Lung (tissue), 12 donors: ENCODE measurements around the gene GSTO2. TPM values are rescaled to one million over a fixed set of nuclear protein-coding genes. Genes with fewer than 3 reads are reported as not detected.

Source experiments
- ATAC-seq: fragments of 200-7000 bp; cut with Tn5 transposase; one replicate; pipeline ENCODE4 v1.9.1; 2020; ENCODE audit warnings: moderate number of reproducible peaks; ENCODE audit not compliant: insufficient read depth, low FRiP score
- DNase-seq, 3 donors: peaks; one replicate each; pipeline ENCODE4 v3.0.0-alpha.2; 2013 to 2017
- H3K27ac ChIP-seq, 2 donors: one replicate each; pipeline ENCODE4 v1.5.1; 2013; ENCODE audit warnings: mild to moderate bottlenecking in 2 of 2, moderate library complexity in 2 of 2, control low read depth in 1 of 2, inconsistent platforms in 1 of 2, low read depth in 1 of 2, low read length in 1 of 2
- H3K27me3 ChIP-seq, 3 donors: one replicate each; pipeline ENCODE4 v1.5.1; 2013; ENCODE audit warnings: low read length in 2 of 3; ENCODE audit not compliant: control insufficient read depth in 3 of 3, insufficient read depth in 3 of 3
- H3K36me3 ChIP-seq, 4 donors: one replicate each; pipeline ENCODE4 v1.5.1; 2013; ENCODE audit warnings: low read length in 4 of 4, mild to moderate bottlenecking in 1 of 4, moderate library complexity in 1 of 4; ENCODE audit not compliant: control insufficient read depth in 4 of 4, insufficient read depth in 4 of 4
- H3K4me1 ChIP-seq, 5 donors: one replicate each; pipeline ENCODE4 v1.5.1; 2013; ENCODE audit warnings: low read length in 5 of 5, mild to moderate bottlenecking in 2 of 5, moderate library complexity in 1 of 5; ENCODE audit not compliant: control insufficient read depth in 5 of 5, insufficient read depth in 5 of 5
- H3K4me3 ChIP-seq: one replicate; pipeline ENCODE4 v1.5.1; 2013; ENCODE audit warnings: mild to moderate bottlenecking, control low read depth, moderate library complexity
- H3K9ac ChIP-seq, 2 donors: one replicate each; pipeline ENCODE4 v1.5.1; 2013; ENCODE audit warnings: low read length in 2 of 2, control low read depth in 1 of 2; ENCODE audit not compliant: insufficient read depth in 1 of 2
- H3K9me3 ChIP-seq, 4 donors: one replicate each; pipeline ENCODE4 v1.5.1; 2013; ENCODE audit warnings: low read length in 3 of 4, mild to moderate bottlenecking in 1 of 4, moderate library complexity in 1 of 4; ENCODE audit not compliant: control insufficient read depth in 4 of 4, insufficient read depth in 3 of 4
- WGBS, 2 donors: extraction: QIAGEN DNeasy Blood & Tissue Kit; methylation state at CpG; one replicate each; pipeline ENCODE4 v1.1.7; 2013; 5-methylcytosine and 5-hydroxymethylcytosine counted together
- polyA plus RNA-seq, 2 donors: library from polyadenylated mRNA; stranded (reverse); fragments of 200-250 nt; gene quantifications; one replicate each; pipeline ENCODE4 v1.2.1, GENCODE V29; 2013
- total RNA-seq, 2 donors: library from RNA; depleted of rRNA in 1 of 2; stranded (reverse); fragments of >200 nt in 1 of 2; gene quantifications; one replicate each; pipeline ENCODE4 v1.2.1, GENCODE V29; 2014 to 2021
- TF ChIP-seq, protein P1 (sequence below): IDR thresholded peaks from 2 replicates; pipeline ENCODE4 v1.5.1; 2012; ENCODE audit warnings: mild to moderate bottlenecking; ENCODE audit errors: control extremely low read depth, extremely low read depth
- donor health status: control.
- donor health status: control.
- donor health status: Bipolar disorder and iron deficiency.
- donor health status: healthy.
- donor health status: DM: yes; HTN: yes; CAD: no.

GSTO2 gene
- total and polyA plus RNA-seq, 4 donors = 6.6 to 25.9 (median 12.1) TPM

DNA sequence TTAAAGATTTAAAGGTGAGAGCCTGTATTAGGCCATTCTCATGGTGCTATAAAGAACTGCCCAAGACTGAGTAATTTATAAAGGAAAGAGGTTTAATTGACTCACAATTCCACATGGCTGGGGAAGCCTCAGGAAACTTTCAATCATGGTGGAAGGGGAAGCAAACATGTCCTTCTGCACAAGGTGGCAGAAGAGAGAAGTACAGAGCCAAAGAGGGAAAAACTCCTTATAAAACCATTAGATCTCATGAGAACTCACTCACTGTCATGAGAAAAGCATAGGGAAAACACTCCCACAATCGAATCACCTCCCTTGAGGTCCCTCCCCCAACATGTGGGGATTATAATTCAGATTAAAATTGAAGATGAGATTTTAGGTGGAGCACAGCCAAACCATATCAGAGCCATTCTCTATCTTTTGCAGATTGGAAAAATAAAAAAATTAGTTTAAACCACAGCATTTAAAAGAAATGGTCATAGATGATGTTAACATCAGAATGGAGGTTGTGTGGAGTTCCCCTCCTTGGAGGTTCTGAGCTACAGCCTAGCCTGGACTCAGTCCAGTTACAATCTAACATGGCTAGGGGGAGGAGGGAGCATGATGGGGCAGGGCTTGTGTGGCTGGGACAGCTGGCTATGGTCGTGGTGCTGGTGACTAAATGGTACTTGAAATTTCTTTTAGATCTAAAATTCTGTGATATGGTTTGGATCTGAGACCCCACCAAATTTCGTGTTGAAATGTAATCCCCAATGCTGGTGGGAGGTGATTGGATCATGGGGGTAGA is 33.1 kb downstream of the GSTO2 start:
- Histone ChIP-seq H3K4me1 (peaks cover 0 to 36% (median 21%) of the 10 kb centered on the region in 5 donors), H3K27ac (peak overlapping the region in 1 of 2 donors; percentile 42), H3K4me3 (no peak overlapping the region), H3K9me3 (no peaks in the 10 kb centered on the region), H3K36me3 (no peaks in the 10 kb centered on the region), H3K9ac (no peak overlapping the region), H3K27me3 (no peaks in the 10 kb centered on the region)
- WGBS, 2 donors = 76 to 85% methylated on average over 3 of the region's 3 CpGs
- TF ChIP-seq, protein P1, sequence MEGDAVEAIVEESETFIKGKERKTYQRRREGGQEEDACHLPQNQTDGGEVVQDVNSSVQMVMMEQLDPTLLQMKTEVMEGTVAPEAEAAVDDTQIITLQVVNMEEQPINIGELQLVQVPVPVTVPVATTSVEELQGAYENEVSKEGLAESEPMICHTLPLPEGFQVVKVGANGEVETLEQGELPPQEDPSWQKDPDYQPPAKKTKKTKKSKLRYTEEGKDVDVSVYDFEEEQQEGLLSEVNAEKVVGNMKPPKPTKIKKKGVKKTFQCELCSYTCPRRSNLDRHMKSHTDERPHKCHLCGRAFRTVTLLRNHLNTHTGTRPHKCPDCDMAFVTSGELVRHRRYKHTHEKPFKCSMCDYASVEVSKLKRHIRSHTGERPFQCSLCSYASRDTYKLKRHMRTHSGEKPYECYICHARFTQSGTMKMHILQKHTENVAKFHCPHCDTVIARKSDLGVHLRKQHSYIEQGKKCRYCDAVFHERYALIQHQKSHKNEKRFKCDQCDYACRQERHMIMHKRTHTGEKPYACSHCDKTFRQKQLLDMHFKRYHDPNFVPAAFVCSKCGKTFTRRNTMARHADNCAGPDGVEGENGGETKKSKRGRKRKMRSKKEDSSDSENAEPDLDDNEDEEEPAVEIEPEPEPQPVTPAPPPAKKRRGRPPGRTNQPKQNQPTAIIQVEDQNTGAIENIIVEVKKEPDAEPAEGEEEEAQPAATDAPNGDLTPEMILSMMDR = no peak
- no peak for ATAC-seq
- DNase-seq = no peak

DNA sequence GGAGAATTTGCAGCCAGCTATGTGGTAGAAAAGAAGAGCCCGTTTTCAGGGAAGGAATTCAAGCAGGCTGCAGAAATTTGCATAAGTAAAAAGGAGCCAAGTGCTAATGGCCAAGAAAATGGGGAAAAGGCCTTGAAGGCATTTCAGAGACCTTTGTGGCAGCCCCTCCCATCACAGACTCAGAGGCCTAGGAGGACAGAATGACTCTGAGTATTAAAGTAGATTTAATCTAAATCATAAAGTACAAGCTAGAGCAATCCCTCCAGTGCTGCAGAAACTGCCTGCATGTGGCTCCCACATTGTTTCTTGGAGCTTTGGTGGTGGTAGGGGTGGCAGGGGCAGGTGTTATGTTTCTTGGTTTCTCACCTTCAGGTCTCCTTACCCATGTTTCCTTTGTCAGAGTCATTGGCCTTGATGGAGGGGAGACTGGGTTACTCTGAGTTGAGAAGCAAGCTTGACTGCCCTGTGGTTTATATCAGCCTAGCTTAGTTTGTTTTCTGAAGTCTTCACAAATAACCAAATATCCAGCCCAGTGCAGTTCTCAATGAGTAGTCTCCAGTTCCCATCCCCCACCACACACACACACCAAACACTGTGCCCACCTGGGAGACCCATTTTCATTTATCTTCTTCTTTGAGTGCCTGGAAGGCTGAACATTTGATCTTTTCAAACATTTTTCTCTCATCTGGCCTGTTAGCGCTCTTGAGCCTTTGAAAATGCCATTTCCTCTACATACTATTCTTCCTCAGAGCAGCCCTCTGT is 34.8 kb downstream of the GSTO2 start:
- H3K27ac ChIP-seq = peak overlapping the region in 1 of 2 donors; percentile 41
- no peak overlapping the region for H3K9ac ChIP-seq
- no peak for DNase-seq
- 47 to 49% methylated on average over 2 of the region's 2 CpGs for WGBS, 2 donors
- H3K4me3 ChIP-seq = no peak overlapping the region
- H3K4me1 ChIP-seq = peaks cover 0 to 27% (median 22%) of the 10 kb centered on the region in 5 donors
- ATAC-seq = no peak
- no peaks in the 10 kb centered on the region for H3K36me3 ChIP-seq
- H3K27me3 ChIP-seq = no peaks in the 10 kb centered on the region
- TF ChIP-seq, protein P1 = no peak
- H3K9me3 ChIP-seq = no peaks in the 10 kb centered on the region

DNA sequence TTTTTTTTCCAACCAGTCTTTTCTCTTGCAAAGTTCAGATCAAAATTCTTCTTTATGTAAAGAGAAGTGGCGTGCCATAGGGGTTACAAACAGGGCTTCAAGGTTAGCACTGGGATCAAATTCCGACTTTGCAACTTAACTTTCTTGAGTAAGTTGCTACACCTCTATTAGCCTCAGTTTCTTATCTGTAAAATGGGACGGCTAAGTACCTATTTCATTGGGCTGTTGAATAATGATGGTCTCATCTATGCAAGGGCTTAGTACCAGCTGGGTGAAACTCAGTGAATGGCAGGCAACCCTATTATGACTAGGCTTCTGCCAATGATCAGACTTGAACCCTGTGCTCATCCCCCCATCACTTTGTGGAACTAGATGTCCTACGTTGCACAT is 35.4 kb downstream of the GSTO2 start:
- H3K27ac ChIP-seq = peak overlapping the region in 1 of 2 donors; percentile 41
- H3K9me3 ChIP-seq = no peaks in the 10 kb centered on the region
- TF ChIP-seq, protein P1 = no peak
- WGBS, 2 donors = 91 to 93% methylated on average over 4 of the region's 4 CpGs
- DNase-seq (no peak), ATAC-seq (no peak)
- no peaks in the 10 kb centered on the region for H3K36me3 ChIP-seq
- H3K9ac ChIP-seq = no peak overlapping the region
- no peaks in the 10 kb centered on the region for H3K27me3 ChIP-seq
- no peak overlapping the region for H3K4me3 ChIP-seq
- peaks cover 0 to 24% (median 19%) of the 10 kb centered on the region in 5 donors for H3K4me1 ChIP-seq
